GM12878 (cell line): Measurements from ENCODE around the gene SPIRE1. TPM values are rescaled to one million over a fixed set of nuclear protein-coding genes. Genes with fewer than 3 reads are reported as not detected.

Experiments
- ATAC-seq: fragments of 200-7000 bp; cut with Tn5 transposase; 3 replicates; pipeline ENCODE4 v1.9.1; 2020; ENCODE audit warnings: mild to moderate bottlenecking, moderate library complexity
- BruUV-seq: library from RNA; stranded (reverse); fragments of 400-500 nt; replicated peaks from 2 replicates; lab custom pipeline; 2021; lab: Mats Ljungman, UMichigan
- CTCF ChIA-PET: fragments of 300-600 bp; sonication (Branson Sonifier 250); formaldehyde crosslinking; extraction: SDS; loops from one replicate; lab custom pipeline; 2021; ENCODE audit warnings: inconsistent platforms; lab: Yijun Ruan, JAX
- POLR2A ChIA-PET: fragments of 350-600 bp; formaldehyde crosslinking; extraction: SDS; loops from one replicate; lab custom pipeline; 2021; ENCODE audit warnings: inconsistent platforms; lab: Charles Lee
- RAD21 ChIA-PET: fragments of 300-600 bp; sonication (Branson Sonifier 250); formaldehyde crosslinking; loops from one replicate; lab custom pipeline; 2023; ENCODE audit warnings: antibody characterized with exemption; ENCODE audit not compliant: unreplicated experiment; lab: Charles Lee
- SMC1A ChIA-PET: fragments of 300-600 bp; sonication (Branson Sonifier 250); formaldehyde crosslinking; loops from one replicate; lab custom pipeline; 2023; ENCODE audit not compliant: unreplicated experiment, uncharacterized antibody; lab: Charles Lee
- DNase-seq: peaks from one replicate; pipeline ENCODE4 v3.0.0-alpha.2; 2011; ENCODE audit warnings: low read depth, low spot score
- FAIRE-seq: peaks from 3 replicates; lab custom pipeline; 2011; peaks lifted over from hg19 to GRCh38; lab: Jason Lieb, UNC
- H2AFZ ChIP-seq: 2 replicates; pipeline ENCODE4 v1.6.0; 2011; ENCODE audit warnings: low read depth, low read length, control low read depth; ENCODE audit not compliant: control insufficient read depth
- H3K27ac ChIP-seq: 2 replicates; pipeline ENCODE4 v1.5.1; 2011; ENCODE audit warnings: control low read depth; ENCODE audit not compliant: control insufficient read depth, insufficient read depth
- H3K27me3 ChIP-seq, 2 experiments: replicated peaks in 1 of 2; 2 replicates each; pipeline versions ENCODE4 v1.6.0 to v1.6.1; 2011; ENCODE audit warnings: low read length in 1 of 2; ENCODE audit not compliant: control insufficient read depth in 2 of 2, insufficient read depth in 2 of 2
- H3K36me3 ChIP-seq, 2 experiments: 2 replicates each; pipeline ENCODE4 v1.5.1; 2011; ENCODE audit warnings: low read length in 1 of 2; ENCODE audit not compliant: control insufficient read depth in 2 of 2, insufficient read depth in 2 of 2
- H3K4me1 ChIP-seq: 2 replicates; pipeline ENCODE4 v1.6.1; 2011; ENCODE audit warnings: mild to moderate bottlenecking, low read length, moderate library complexity, mixed read lengths; ENCODE audit not compliant: control insufficient read depth, insufficient read depth
- H3K4me2 ChIP-seq: 2 replicates; pipeline ENCODE4 v1.6.0; 2011; ENCODE audit warnings: control low read depth; ENCODE audit not compliant: control insufficient read depth, insufficient read depth
- H3K4me3 ChIP-seq: fragments of 200-600 bp; sonication (generic); 2 replicates; pipeline ENCODE4 v1.5.1; 2016
- H3K79me2 ChIP-seq: 2 replicates; pipeline ENCODE4 v1.6.0; 2011; ENCODE audit warnings: low read length; ENCODE audit not compliant: control insufficient read depth, insufficient read depth
- H3K9ac ChIP-seq: 2 replicates; pipeline ENCODE4 v1.8.0; 2011; ENCODE audit warnings: low read length, control low read depth, mixed read lengths; ENCODE audit not compliant: control insufficient read depth, insufficient read depth
- H3K9me3 ChIP-seq: replicated peaks from 3 replicates; pipeline ENCODE4 v1.5.1; 2011; ENCODE audit warnings: mild to moderate bottlenecking, low read length; ENCODE audit not compliant: control insufficient read depth, insufficient read depth
- H4K20me1 ChIP-seq: 2 replicates; pipeline ENCODE4 v1.6.0; 2011; ENCODE audit not compliant: control insufficient read depth, insufficient read depth
- BCL3 ChIP-seq: IDR thresholded peaks from 2 replicates; pipeline ENCODE4 v1.6.1; 2011; ENCODE audit warnings: borderline replicate concordance, low read depth, mild to moderate bottlenecking, moderate library complexity, low read length; ENCODE audit not compliant: insufficient read depth, poor library complexity, severe bottlenecking
- RB1 ChIP-seq: fragments of 450-650 bp; formaldehyde crosslinking; IDR thresholded peaks from 2 replicates; pipeline ENCODE4 v1.6.1; 2017; ENCODE audit warnings: mild to moderate bottlenecking, borderline replicate concordance
- RBBP5 ChIP-seq: fragments of 200-600 bp; sonication (generic); conservative IDR thresholded peaks from 2 replicates; pipeline ENCODE4 v1.6.1; 2016
- TAF1 ChIP-seq: IDR thresholded peaks from 2 replicates; pipeline ENCODE4 v1.6.1; 2011; ENCODE audit warnings: mild to moderate bottlenecking, low read depth, low read length, borderline replicate concordance
- TCF7 ChIP-seq: IDR thresholded peaks from 2 replicates; pipeline ENCODE4 v1.6.1; 2014; ENCODE audit warnings: antibody characterized with exemption, borderline replicate concordance
- WGBS: methylation state at CpG from one replicate; pipeline ENCODE4 v1.1.6; 2016; ENCODE audit warnings: low lambda C conversion rate; ENCODE audit not compliant: insufficient replicate concordance, insufficient coverage; ENCODE audit errors: missing lambda C conversion rate; 5-methylcytosine and 5-hydroxymethylcytosine counted together
- in situ Hi-C: fragments of 300-500 bp; cut with MboI; formaldehyde crosslinking; loops from 9 replicates; pipeline ENCODE4 v1.14.3; 2018; ENCODE audit warnings: mixed read lengths
- intact Hi-C: fragments of 100-400 bp; cut with micrococcal nuclease; formaldehyde crosslinking; loops from one replicate; pipeline ENCODE4 v1.14.2; 2022; ENCODE audit not compliant: unreplicated experiment
- polyA plus RNA-seq, 11 experiments: library from polyadenylated mRNA; depleted of rRNA in 4 of 11; unstranded in 6 of 11; stranded (reverse) in 5 of 11; fragments of >200 nt; fragmentation: Nextera tagmentation in 4 of 11; fragmentation: Illumina TruSeq in 1 of 11; extraction: Ambion mirVana in 4 of 11; extraction: Trizol in 1 of 11; gene quantifications; 1 replicate in 1 of 11; 2 replicates in 10 of 11; pipeline versions ENCODE4 v1.2.1 to v1.2.3, GENCODE V29; 2011 to 2016; ENCODE audit warnings: inconsistent platforms in 2 of 11, missing spikeins in 2 of 11, low read depth in 1 of 11
- total RNA-seq, 4 experiments: library from RNA; depleted of rRNA in 3 of 4; stranded (reverse); fragments of >200 nt in 3 of 4; fragmentation: Illumina TruSeq in 1 of 4; extraction: Trizol in 1 of 4; gene quantifications; 2 replicates each; pipeline versions ENCODE4 v1.2.1 to v1.2.3, GENCODE V29; 2013 to 2021
- TF ChIP-seq, protein P1 (sequence below): fragments of 450-650 bp; conservative IDR thresholded peaks from 2 replicates; pipeline ENCODE4 v1.6.1; 2017; ENCODE audit warnings: mild to moderate bottlenecking, moderate library complexity
- TF ChIP-seq, protein P2 (sequence below): IDR thresholded peaks from 2 replicates; pipeline ENCODE4 v1.6.1; 2011; ENCODE audit warnings: low read depth, low read length, improper control_type of control experiment, borderline replicate concordance

Gene SPIRE1
- total and polyA plus RNA-seq, 10 of the 15 experiments (the other 5 are each of a cell fraction or from before 2014, with no cell fraction given) = 0.18 to 9.2 (median 4.3) TPM

GRCh38 chr18:12638644-12639124, 19.2 kb downstream of the SPIRE1 start:
- H3K79me2 ChIP-seq = no peaks in the 10 kb centered on the region
- no peak for DNase-seq
- no peak for FAIRE-seq
- no peak for TF ChIP-seq TAF1
- TF ChIP-seq BCL3 = peak; percentile 4
- H3K4me1 ChIP-seq = no peaks in the 10 kb centered on the region
- SMC1A ChIA-PET = no interaction called here
- H2AFZ ChIP-seq = no peak overlapping the region
- no peaks in the 10 kb centered on the region for H3K9me3 ChIP-seq
- H3K4me3 ChIP-seq = no peak overlapping the region
- intact Hi-C loops = no loop called here
- no peak overlapping the region for H3K27ac ChIP-seq
- WGBS = 64% methylated on average over 3 of the region's 3 CpGs
- RAD21 ChIA-PET = no interaction called here
- no peak overlapping the region for H3K9ac ChIP-seq
- CTCF ChIA-PET = interaction anchor here (0.6 kb wide), 1 partner anchor 287 kb away, joined by 4 read pairs; no protein-coding TSS in a partner anchor
- no peak for ATAC-seq
- no peaks in the 10 kb centered on the region for H3K27me3 ChIP-seq
- no TSS peak for BruUV-seq
- no peaks in the 10 kb centered on the region for H4K20me1 ChIP-seq
- in situ Hi-C loops = no loop called here
- POLR2A ChIA-PET = no interaction called here
- no peaks in the 10 kb centered on the region for H3K36me3 ChIP-seq
- H3K4me2 ChIP-seq = no peak overlapping the region

DNA sequence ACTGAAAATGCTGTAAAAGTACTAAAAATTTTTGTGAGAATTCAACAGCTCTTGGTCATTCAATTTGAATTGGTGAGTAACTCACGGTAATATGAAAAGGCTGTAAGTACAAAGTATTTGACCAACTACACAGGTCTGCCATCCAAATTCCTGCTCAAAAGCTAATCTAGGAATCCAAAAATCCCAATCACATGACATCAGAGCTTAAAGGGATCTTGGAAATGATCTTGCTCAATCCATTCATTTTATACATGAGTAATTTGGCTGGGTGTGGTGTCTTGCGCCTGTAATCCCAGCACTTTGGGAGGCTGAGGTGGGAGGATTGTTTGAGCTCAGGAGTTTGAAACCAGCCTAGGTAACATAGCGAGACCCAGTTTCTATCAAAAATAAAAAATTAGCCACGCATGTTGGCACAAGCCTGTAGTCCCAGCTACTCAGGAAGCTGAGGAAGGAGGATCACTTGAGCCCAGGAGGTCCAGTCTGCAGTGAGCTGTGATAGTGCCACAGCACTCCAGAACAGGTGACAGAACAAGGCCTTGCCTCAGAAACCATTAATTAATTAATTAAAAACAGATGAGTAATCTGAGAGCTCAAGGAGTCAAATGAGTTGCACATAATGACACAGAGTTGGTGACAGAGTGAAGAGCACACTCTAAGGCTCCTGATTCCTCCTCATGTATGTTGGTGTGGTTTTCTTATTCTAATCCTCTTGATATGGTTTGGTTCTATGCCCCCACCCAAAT, 19.8 kb downstream of the SPIRE1 start:
- in situ Hi-C loops (no loop called here), intact Hi-C loops (no loop called here)
- Histone ChIP-seq H3K9ac (no peak overlapping the region), H3K27me3 (no peaks in the 10 kb centered on the region), H2AFZ (no peak overlapping the region), H3K79me2 (no peaks in the 10 kb centered on the region), H3K9me3 (no peaks in the 10 kb centered on the region), H3K4me2 (no peak overlapping the region), H3K36me3 (no peaks in the 10 kb centered on the region), H3K27ac (no peak overlapping the region), H3K4me3 (no peak overlapping the region), H3K4me1 (no peaks in the 10 kb centered on the region), H4K20me1 (no peaks in the 10 kb centered on the region)
- BruUV-seq = no TSS peak
- RAD21 ChIA-PET = no interaction called here
- no peak for DNase-seq
- CTCF ChIA-PET = no interaction called here
- POLR2A ChIA-PET = no interaction called here
- ATAC-seq = no peak
- no peak for FAIRE-seq
- SMC1A ChIA-PET = interaction anchor here (1.2 kb wide), 1 partner anchor 194 kb away, joined by 3 read pairs; no protein-coding TSS in a partner anchor
- WGBS = 95% methylated on average over 4 of the region's 4 CpGs
- TF ChIP-seq RBBP5 = no peak
- TF ChIP-seq BCL3 = peak; percentile 66
- TF ChIP-seq TCF7 = no peak
- TF ChIP-seq RB1 = no peak
- TF ChIP-seq, protein P1, sequence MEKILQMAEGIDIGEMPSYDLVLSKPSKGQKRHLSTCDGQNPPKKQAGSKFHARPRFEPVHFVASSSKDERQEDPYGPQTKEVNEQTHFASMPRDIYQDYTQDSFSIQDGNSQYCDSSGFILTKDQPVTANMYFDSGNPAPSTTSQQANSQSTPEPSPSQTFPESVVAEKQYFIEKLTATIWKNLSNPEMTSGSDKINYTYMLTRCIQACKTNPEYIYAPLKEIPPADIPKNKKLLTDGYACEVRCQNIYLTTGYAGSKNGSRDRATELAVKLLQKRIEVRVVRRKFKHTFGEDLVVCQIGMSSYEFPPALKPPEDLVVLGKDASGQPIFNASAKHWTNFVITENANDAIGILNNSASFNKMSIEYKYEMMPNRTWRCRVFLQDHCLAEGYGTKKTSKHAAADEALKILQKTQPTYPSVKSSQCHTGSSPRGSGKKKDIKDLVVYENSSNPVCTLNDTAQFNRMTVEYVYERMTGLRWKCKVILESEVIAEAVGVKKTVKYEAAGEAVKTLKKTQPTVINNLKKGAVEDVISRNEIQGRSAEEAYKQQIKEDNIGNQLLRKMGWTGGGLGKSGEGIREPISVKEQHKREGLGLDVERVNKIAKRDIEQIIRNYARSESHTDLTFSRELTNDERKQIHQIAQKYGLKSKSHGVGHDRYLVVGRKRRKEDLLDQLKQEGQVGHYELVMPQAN = no peak
- TF ChIP-seq, protein P2, sequence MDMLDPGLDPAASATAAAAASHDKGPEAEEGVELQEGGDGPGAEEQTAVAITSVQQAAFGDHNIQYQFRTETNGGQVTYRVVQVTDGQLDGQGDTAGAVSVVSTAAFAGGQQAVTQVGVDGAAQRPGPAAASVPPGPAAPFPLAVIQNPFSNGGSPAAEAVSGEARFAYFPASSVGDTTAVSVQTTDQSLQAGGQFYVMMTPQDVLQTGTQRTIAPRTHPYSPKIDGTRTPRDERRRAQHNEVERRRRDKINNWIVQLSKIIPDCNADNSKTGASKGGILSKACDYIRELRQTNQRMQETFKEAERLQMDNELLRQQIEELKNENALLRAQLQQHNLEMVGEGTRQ = no peak
